Measurements from ENCODE around the gene MIER3. TPM values are rescaled to one million over a fixed set of nuclear protein-coding genes. Genes with fewer than 3 reads are reported as not detected.

The MIER3 gene
- total and polyA plus RNA-seq, 9 of the 15 experiments (the other 6 are each of a cell fraction or from before 2014, with no cell fraction given), result 4.1 to 29.3 (median 13.0) TPM

- H3K36me3 ChIP-seq (ENCODE audit: control insufficient read depth, insufficient read depth, low read length), result peaks cover 40% of the 10 kb centered on the region
- no peaks in the 10 kb centered on the region for H3K4me1 ChIP-seq (replicated peaks in 1 of 2; ENCODE audit: control insufficient read depth in 2 of 2, insufficient read depth in 2 of 2, low read length in 2 of 2)
- no peak overlapping the region for H2AFZ ChIP-seq (ENCODE audit: low read depth, low read length)
- BruUV-seq (replicated peaks), result no TSS peak
- ChIA-PET POLR2A (interaction anchor here (0.7 kb wide), 1 partner anchor 488 kb away, joined by 3 read pairs; no protein-coding TSS in a partner anchor), CTCF (ENCODE audit: low intra/inter-chr PET ratio) (no interaction called here)
- no peak overlapping the region for H3K9ac ChIP-seq (ENCODE audit: insufficient read depth in 1 of 2, low read depth in 2 of 2, low read length in 2 of 2)
- ATAC-seq (no peak), FAIRE-seq (no peak), DNase-seq (ENCODE audit: extremely low read depth in 1 of 4, low spot score in 3 of 4) (no peak)
- no peaks in the 10 kb centered on the region for H3K27me3 ChIP-seq (ENCODE audit: control insufficient read depth in 2 of 2, insufficient read depth in 2 of 2, low read length in 2 of 2)
- H3K9me3 ChIP-seq (replicated peaks; ENCODE audit: control insufficient read depth, insufficient read depth, low read depth, low read length), result no peaks in the 10 kb centered on the region
- no peaks in the 10 kb centered on the region for H4K20me1 ChIP-seq (replicated peaks; ENCODE audit: control insufficient read depth, insufficient read depth, low read length)
- no peak overlapping the region for H3K4me3 ChIP-seq
- in situ Hi-C loops (cut with MboI), result no loop called here
- H3K27ac ChIP-seq (ENCODE audit: extremely low read depth, low read depth, low read length), result no peak overlapping the region
- H3K9me1 ChIP-seq (ENCODE audit: control insufficient read depth, insufficient read depth, low read length), result no peaks in the 10 kb centered on the region
- no peak overlapping the region for H3K4me2 ChIP-seq (ENCODE audit: insufficient read depth, low read length)
- 86% methylated on average over 2 of the region's 2 CpGs for WGBS (ENCODE audit: insufficient coverage, low coverage, missing lambda C conversion rate)
- no peaks in the 10 kb centered on the region for H3K79me2 ChIP-seq (ENCODE audit: control insufficient read depth, insufficient read depth, low read length)
- intact Hi-C loops (cut with micrococcal nuclease), result no loop called here
- TF ChIP-seq SMAD2 (IDR thresholded peaks at IDR 0.05; ENCODE audit: low read depth, low read length), result no peak
- no peak for TF ChIP-seq ESRRA (IDR thresholded peaks at IDR 0.05; ENCODE audit: borderline replicate concordance, low read depth)
- TF ChIP-seq JUN (IDR thresholded peaks at IDR 0.05; ENCODE audit: borderline replicate concordance, low read depth, low read length), result no peak
- no peak for TF ChIP-seq JUN (CRISPR knock-in tag; IDR thresholded peaks at IDR 0.05; ENCODE audit: borderline replicate concordance)
- no peak for TF ChIP-seq GABPB1 (CRISPR knock-in tag; IDR thresholded peaks at IDR 0.05)
- TF ChIP-seq HMGN3 (IDR thresholded peaks at IDR 0.05; ENCODE audit: borderline replicate concordance, extremely low read depth, insufficient read length, low read depth, low read length), result no peak
- no peak for TF ChIP-seq ZNF655 (CRISPR knock-in tag; IDR thresholded peaks at IDR 0.05)
- TF ChIP-seq TOE1 (IDR thresholded peaks at IDR 0.05; ENCODE audit: borderline replicate concordance), result no peak
- no peak for TF ChIP-seq TOE1 (CRISPR knock-in tag; IDR thresholded peaks at IDR 0.05; ENCODE audit: borderline replicate concordance, low read depth)
- TF ChIP-seq E2F1 (CRISPR knock-in tag; IDR thresholded peaks at IDR 0.05), result no peak
- TF ChIP-seq ZKSCAN1 (IDR thresholded peaks at IDR 0.05; ENCODE audit: low read depth, low read length), result no peak
- TF ChIP-seq ATF3 (IDR thresholded peaks at IDR 0.05), result no peak
- TF ChIP-seq ATF3 (CRISPR knock-in tag; conservative IDR thresholded peaks at IDR 0.05), result no peak
- TF ChIP-seq FOXK1 (CRISPR knock-in tag; IDR thresholded peaks at IDR 0.05; ENCODE audit: borderline replicate concordance), result no peak
- no peak for TF ChIP-seq ARID3B (CRISPR knock-in tag; IDR thresholded peaks at IDR 0.05; ENCODE audit: borderline replicate concordance)
- TF ChIP-seq MED1 (CRISPR knock-in tag; IDR thresholded peaks at IDR 0.05; ENCODE audit: borderline replicate concordance), result no peak
- TF ChIP-seq NR3C1 (CRISPR knock-in tag; IDR thresholded peaks at IDR 0.05), result no peak
- no peak for TF ChIP-seq TEAD2 (tag; IDR thresholded peaks at IDR 0.05)
- no peak for TF ChIP-seq ZNF124 (CRISPR knock-in tag; IDR thresholded peaks at IDR 0.05)
These were observed 80.1 kb downstream of the MIER3 start for GRCh38 chr5:56871777-56872176.
